GM18520 (cell line): ENCODE measurements around the gene SLU7.

Experiments
- ATAC-seq: cut with Tn5 transposase; IDR thresholded peaks from one replicate; pipeline ENCODE4 v1.9.1; 2021; ENCODE audit not compliant: unreplicated experiment

SLU7 gene

GRCh38 chr5:160418561-160419457, at the start of gene SLU7:
Gene SLU7, minus strand, starts transcription at chr5:160419081. Its CDS starts 3,787 bp downstream, at chr5:160415294.
- ATAC-seq = peak; percentile 31

- no peak for ATAC-seq
These were observed 49.6 kb upstream of the SLU7 start for GRCh38 chr5:160468363-160468975.

- ATAC-seq = peak; percentile 87
These were observed 48.9 kb upstream of the SLU7 start for GRCh38 chr5:160467555-160468362.

- ATAC-seq = no peak
These were observed 48.1 kb upstream of the SLU7 start for GRCh38 chr5:160466889-160467554.

GRCh38 chr5:160466116-160466515, 47.2 kb upstream of the SLU7 start:
- no peak for ATAC-seq

GRCh38 chr5:160464466-160464797, 45.6 kb upstream of the SLU7 start:
- no peak for ATAC-seq

GRCh38 chr5:160463740-160464465, 45.0 kb upstream of the SLU7 start:
- ATAC-seq = no peak

- no peak for ATAC-seq
These were observed 44.3 kb upstream of the SLU7 start for GRCh38 chr5:160463227-160463626.

GRCh38 chr5:160462167-160462566, 43.3 kb upstream of the SLU7 start:
- ATAC-seq = peak; percentile 32

- no peak for ATAC-seq
These were observed 42.5 kb upstream of the SLU7 start for GRCh38 chr5:160461378-160461777.

GRCh38 chr5:160460377-160461049, 41.6 kb upstream of the SLU7 start:
- no peak for ATAC-seq

- ATAC-seq = peak; percentile 83
These were observed 40.2 kb upstream of the SLU7 start for GRCh38 chr5:160458806-160459800.

GRCh38 chr5:160457252-160457651, 38.4 kb upstream of the SLU7 start:
- no peak for ATAC-seq

- ATAC-seq = no peak
These were observed 37.7 kb upstream of the SLU7 start for GRCh38 chr5:160456480-160457177.

GRCh38 chr5:160455600-160455999, 36.7 kb upstream of the SLU7 start:
- no peak for ATAC-seq

- no peak for ATAC-seq
These were observed 34.9 kb upstream of the SLU7 start for GRCh38 chr5:160453751-160454150.

GRCh38 chr5:160452795-160453194, 33.9 kb upstream of the SLU7 start:
- no peak for ATAC-seq

GRCh38 chr5:160452036-160452435, 33.2 kb upstream of the SLU7 start:
- ATAC-seq = no peak
